HepG2 (cell line): ENCODE data around the gene MLLT11. TPM values are rescaled to one million over a fixed set of nuclear protein-coding genes. Genes with fewer than 3 reads are reported as not detected.

ENCODE experiments used
- CBX5 ChIP-seq: sonication (generic); formaldehyde crosslinking; IDR thresholded peaks from 2 replicates; pipeline ENCODE4 v1.4.0; 2020; ENCODE audit warnings: missing genetic modification reagents, borderline replicate concordance
- CREB1 ChIP-seq, 2 experiments: fragments of 450-650 bp in 1 of 2; IDR thresholded peaks; 2 replicates each; pipeline ENCODE4 v1.6.1; 2016 to 2017; ENCODE audit warnings: control low read depth in 1 of 2, mild to moderate bottlenecking in 1 of 2, missing compliant biosample characterization in 1 of 2, missing genetic modification characterization in 1 of 2
- GATAD2A ChIP-seq: IDR thresholded peaks from 2 replicates; pipeline ENCODE4 v1.6.1; 2016
- MXD3 ChIP-seq: IDR thresholded peaks from 2 replicates; pipeline ENCODE4 v1.6.1; 2016; ENCODE audit warnings: mild to moderate bottlenecking, missing biosample characterization, missing genetic modification reagents
- NFKB2 ChIP-seq: sonication (generic); formaldehyde crosslinking; IDR thresholded peaks from 2 replicates; pipeline ENCODE4 v1.4.0; 2020; ENCODE audit warnings: missing genetic modification reagents, borderline replicate concordance
- SMAD3 ChIP-seq: sonication (generic); formaldehyde crosslinking; IDR thresholded peaks from 2 replicates; pipeline ENCODE4 v1.4.0; 2020; ENCODE audit warnings: missing genetic modification reagents
- ZBTB25 ChIP-seq: IDR thresholded peaks from 2 replicates; pipeline ENCODE4 v1.6.1; 2018; ENCODE audit warnings: missing genetic modification reagents
- ZFP36L1 ChIP-seq: sonication (generic); formaldehyde crosslinking; IDR thresholded peaks from 2 replicates; pipeline ENCODE4 v1.8.0; 2022; ENCODE audit warnings: mild to moderate bottlenecking, missing genetic modification reagents, moderate library complexity
- ZNF207 ChIP-seq: fragments of 450-650 bp; IDR thresholded peaks from 2 replicates; pipeline ENCODE4 v1.6.1; 2016; ENCODE audit warnings: antibody characterized with exemption, borderline replicate concordance
- ZNF24 ChIP-seq: fragments of 450-650 bp; IDR thresholded peaks from 2 replicates; pipeline ENCODE4 v1.6.1; 2017; ENCODE audit warnings: antibody characterized with exemption, mild to moderate bottlenecking
- ZNF615 ChIP-seq: sonication (generic); formaldehyde crosslinking; IDR thresholded peaks from 2 replicates; pipeline ENCODE4 v1.5.0; 2020; ENCODE audit warnings: mild to moderate bottlenecking, missing genetic modification reagents, borderline replicate concordance
- ZSCAN29 ChIP-seq: sonication (generic); formaldehyde crosslinking; conservative IDR thresholded peaks from 2 replicates; pipeline ENCODE4 v1.4.0; 2020; ENCODE audit warnings: mild to moderate bottlenecking, missing genetic modification reagents
- polyA plus RNA-seq, 8 experiments: library from polyadenylated mRNA; depleted of rRNA in 3 of 8; stranded (reverse) in 7 of 8; unstranded in 1 of 8; fragments of >200 nt; fragmentation: Illumina TruSeq in 4 of 8; extraction: Trizol in 4 of 8; gene quantifications; 2 replicates each; pipeline versions ENCODE4 v1.2.1 to v1.2.3, GENCODE V29; 2011 to 2016; ENCODE audit warnings: low read depth in 4 of 8, missing spikeins in 1 of 8, mixed read lengths in 1 of 8; ENCODE audit not compliant: insufficient read depth in 1 of 8
- total RNA-seq, 5 experiments: library from RNA; depleted of rRNA; stranded (reverse); fragments of >200 nt; fragmentation: Illumina TruSeq; extraction: Trizol; gene quantifications; 2 replicates each; pipeline ENCODE4 v1.2.3, GENCODE V29; 2016; ENCODE audit warnings: low read depth in 1 of 5
- TF ChIP-seq, protein P1 (sequence below): sonication (generic); formaldehyde crosslinking; IDR thresholded peaks from 2 replicates; pipeline ENCODE4 v1.4.0; 2020; ENCODE audit warnings: missing genetic modification reagents, borderline replicate concordance
- TF ChIP-seq, protein P2 (sequence below): sonication (generic); formaldehyde crosslinking; IDR thresholded peaks from 2 replicates; pipeline ENCODE4 v1.4.0; 2020; ENCODE audit warnings: mild to moderate bottlenecking, missing genetic modification reagents
- TF ChIP-seq, protein P3 (sequence below): IDR thresholded peaks from 2 replicates; pipeline ENCODE4 v1.6.1; 2012; ENCODE audit warnings: low read length, improper control_type of control experiment

The MLLT11 gene
- total and polyA plus RNA-seq, 2 of the 13 experiments (the other 11 are each of a cell fraction or from before 2014, with no cell fraction given), result 0.21 to 0.22 TPM

DNA sequence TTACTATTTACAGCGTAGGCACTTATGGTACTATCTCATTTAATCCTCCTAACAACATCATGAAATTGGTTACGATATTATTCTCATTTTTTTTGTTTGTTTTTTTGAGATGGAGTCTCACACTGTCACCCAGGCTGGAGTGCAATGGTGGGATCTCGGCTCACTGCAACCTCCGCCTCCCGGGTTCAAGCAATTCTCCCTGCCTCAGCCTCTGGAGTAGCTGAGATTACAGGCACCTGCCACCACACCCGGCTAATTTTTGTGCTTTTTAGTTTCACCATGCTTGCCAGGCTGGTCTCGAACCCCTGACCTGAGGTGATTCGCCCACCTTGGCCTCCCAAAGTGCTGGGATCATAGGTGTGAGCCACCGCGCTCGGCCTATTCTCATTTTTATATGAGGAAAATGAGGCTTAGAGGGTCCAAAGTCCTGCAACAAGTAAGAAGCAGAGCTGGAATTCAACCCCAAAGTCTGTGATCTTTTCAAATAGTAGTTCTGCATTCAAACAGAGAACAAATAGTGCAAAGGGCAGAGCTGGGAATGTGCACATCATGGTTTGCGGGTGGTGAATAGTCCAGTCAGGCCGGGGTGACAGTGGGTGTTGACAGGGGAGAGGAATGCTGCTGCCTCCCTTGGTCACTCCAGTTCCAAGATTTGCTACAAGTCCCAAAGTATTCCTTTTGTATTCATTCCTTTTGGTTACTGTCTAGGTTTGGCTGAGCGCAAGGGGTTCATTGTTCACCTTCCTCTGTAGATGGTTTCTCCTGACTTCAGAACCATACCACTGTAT lies 47.3 kb upstream of the MLLT11 start (continued):
- TF ChIP-seq CREB1 (IDR thresholded peaks at IDR 0.05) (peak; percentile 23; the same call in 1 of the 2 replicates), CREB1 (CRISPR knock-in tag; IDR thresholded peaks at IDR 0.05) (peak; percentile 30; the same call in 1 of the 2 replicates), ZNF24 (no peak), ZSCAN29 (CRISPR knock-in tag) (no peak; the same call in 1 of the 2 replicates), MXD3 (CRISPR knock-in tag) (no peak), ZFP36L1 (CRISPR knock-in tag) (no peak), ZNF207 (no peak), ZBTB25 (CRISPR knock-in tag) (no peak), GATAD2A (CRISPR knock-in tag) (peak; percentile 87), NFKB2 (CRISPR knock-in tag) (no peak), ZNF615 (CRISPR knock-in tag) (no peak), SMAD3 (CRISPR knock-in tag) (0 out of 2 replicates have a peak, but pooled peaks have one; percentile 13), CBX5 (CRISPR knock-in tag) (no peak)
- TF ChIP-seq, protein P1, sequence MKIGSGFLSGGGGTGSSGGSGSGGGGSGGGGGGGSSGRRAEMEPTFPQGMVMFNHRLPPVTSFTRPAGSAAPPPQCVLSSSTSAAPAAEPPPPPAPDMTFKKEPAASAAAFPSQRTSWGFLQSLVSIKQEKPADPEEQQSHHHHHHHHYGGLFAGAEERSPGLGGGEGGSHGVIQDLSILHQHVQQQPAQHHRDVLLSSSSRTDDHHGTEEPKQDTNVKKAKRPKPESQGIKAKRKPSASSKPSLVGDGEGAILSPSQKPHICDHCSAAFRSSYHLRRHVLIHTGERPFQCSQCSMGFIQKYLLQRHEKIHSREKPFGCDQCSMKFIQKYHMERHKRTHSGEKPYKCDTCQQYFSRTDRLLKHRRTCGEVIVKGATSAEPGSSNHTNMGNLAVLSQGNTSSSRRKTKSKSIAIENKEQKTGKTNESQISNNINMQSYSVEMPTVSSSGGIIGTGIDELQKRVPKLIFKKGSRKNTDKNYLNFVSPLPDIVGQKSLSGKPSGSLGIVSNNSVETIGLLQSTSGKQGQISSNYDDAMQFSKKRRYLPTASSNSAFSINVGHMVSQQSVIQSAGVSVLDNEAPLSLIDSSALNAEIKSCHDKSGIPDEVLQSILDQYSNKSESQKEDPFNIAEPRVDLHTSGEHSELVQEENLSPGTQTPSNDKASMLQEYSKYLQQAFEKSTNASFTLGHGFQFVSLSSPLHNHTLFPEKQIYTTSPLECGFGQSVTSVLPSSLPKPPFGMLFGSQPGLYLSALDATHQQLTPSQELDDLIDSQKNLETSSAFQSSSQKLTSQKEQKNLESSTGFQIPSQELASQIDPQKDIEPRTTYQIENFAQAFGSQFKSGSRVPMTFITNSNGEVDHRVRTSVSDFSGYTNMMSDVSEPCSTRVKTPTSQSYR (CRISPR knock-in tag), result peak; percentile 55; the same call in 1 of the 2 replicates
- TF ChIP-seq, protein P2, sequence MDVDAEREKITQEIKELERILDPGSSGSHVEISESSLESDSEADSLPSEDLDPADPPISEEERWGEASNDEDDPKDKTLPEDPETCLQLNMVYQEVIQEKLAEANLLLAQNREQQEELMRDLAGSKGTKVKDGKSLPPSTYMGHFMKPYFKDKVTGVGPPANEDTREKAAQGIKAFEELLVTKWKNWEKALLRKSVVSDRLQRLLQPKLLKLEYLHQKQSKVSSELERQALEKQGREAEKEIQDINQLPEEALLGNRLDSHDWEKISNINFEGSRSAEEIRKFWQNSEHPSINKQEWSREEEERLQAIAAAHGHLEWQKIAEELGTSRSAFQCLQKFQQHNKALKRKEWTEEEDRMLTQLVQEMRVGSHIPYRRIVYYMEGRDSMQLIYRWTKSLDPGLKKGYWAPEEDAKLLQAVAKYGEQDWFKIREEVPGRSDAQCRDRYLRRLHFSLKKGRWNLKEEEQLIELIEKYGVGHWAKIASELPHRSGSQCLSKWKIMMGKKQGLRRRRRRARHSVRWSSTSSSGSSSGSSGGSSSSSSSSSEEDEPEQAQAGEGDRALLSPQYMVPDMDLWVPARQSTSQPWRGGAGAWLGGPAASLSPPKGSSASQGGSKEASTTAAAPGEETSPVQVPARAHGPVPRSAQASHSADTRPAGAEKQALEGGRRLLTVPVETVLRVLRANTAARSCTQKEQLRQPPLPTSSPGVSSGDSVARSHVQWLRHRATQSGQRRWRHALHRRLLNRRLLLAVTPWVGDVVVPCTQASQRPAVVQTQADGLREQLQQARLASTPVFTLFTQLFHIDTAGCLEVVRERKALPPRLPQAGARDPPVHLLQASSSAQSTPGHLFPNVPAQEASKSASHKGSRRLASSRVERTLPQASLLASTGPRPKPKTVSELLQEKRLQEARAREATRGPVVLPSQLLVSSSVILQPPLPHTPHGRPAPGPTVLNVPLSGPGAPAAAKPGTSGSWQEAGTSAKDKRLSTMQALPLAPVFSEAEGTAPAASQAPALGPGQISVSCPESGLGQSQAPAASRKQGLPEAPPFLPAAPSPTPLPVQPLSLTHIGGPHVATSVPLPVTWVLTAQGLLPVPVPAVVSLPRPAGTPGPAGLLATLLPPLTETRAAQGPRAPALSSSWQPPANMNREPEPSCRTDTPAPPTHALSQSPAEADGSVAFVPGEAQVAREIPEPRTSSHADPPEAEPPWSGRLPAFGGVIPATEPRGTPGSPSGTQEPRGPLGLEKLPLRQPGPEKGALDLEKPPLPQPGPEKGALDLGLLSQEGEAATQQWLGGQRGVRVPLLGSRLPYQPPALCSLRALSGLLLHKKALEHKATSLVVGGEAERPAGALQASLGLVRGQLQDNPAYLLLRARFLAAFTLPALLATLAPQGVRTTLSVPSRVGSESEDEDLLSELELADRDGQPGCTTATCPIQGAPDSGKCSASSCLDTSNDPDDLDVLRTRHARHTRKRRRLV (CRISPR knock-in tag), result 0 out of 2 replicates have a peak, but pooled peaks have one; percentile 49
- TF ChIP-seq, protein P3, sequence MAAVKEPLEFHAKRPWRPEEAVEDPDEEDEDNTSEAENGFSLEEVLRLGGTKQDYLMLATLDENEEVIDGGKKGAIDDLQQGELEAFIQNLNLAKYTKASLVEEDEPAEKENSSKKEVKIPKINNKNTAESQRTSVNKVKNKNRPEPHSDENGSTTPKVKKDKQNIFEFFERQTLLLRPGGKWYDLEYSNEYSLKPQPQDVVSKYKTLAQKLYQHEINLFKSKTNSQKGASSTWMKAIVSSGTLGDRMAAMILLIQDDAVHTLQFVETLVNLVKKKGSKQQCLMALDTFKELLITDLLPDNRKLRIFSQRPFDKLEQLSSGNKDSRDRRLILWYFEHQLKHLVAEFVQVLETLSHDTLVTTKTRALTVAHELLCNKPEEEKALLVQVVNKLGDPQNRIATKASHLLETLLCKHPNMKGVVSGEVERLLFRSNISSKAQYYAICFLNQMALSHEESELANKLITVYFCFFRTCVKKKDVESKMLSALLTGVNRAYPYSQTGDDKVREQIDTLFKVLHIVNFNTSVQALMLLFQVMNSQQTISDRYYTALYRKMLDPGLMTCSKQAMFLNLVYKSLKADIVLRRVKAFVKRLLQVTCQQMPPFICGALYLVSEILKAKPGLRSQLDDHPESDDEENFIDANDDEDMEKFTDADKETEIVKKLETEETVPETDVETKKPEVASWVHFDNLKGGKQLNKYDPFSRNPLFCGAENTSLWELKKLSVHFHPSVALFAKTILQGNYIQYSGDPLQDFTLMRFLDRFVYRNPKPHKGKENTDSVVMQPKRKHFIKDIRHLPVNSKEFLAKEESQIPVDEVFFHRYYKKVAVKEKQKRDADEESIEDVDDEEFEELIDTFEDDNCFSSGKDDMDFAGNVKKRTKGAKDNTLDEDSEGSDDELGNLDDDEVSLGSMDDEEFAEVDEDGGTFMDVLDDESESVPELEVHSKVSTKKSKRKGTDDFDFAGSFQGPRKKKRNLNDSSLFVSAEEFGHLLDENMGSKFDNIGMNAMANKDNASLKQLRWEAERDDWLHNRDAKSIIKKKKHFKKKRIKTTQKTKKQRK, result no peak
